Left lobe of liver (tissue), 2 donors: ENCODE results near the gene KSR1. TPM values are rescaled to one million over a fixed set of nuclear protein-coding genes. Genes with fewer than 3 reads are reported as not detected.
A peak's percentile ranks its signal among the peaks of the same experiment; 100 is the strongest.
"Not testable (repeated sequence)": the region's sequence is repeated elsewhere in the genome, so short reads cannot be mapped to it uniquely, and the experiment has no call there.

ENCODE experiments used
- ATAC-seq: fragments of 200-7000 bp; cut with Tn5 transposase; one replicate; pipeline ENCODE4 v1.9.1; 2020; ENCODE audit warnings: mild to moderate bottlenecking, moderate library complexity
- DNase-seq: peaks from one replicate; pipeline ENCODE4 v3.0.0-alpha.2; 2020; ENCODE audit warnings: low spot score
- total RNA-seq: library from RNA; stranded (reverse); gene quantifications from one replicate; pipeline ENCODE4 v1.2.1, GENCODE V29; 2021
- donor health status: DM: no; HTN: no; CAD: no; lungs with moderate emphysema.
- donor health status: DM: no; HTN: yes; CAD: no.

The KSR1 gene
- total RNA-seq, 1 donor from 2014 or later = 11.4 TPM

DNA sequence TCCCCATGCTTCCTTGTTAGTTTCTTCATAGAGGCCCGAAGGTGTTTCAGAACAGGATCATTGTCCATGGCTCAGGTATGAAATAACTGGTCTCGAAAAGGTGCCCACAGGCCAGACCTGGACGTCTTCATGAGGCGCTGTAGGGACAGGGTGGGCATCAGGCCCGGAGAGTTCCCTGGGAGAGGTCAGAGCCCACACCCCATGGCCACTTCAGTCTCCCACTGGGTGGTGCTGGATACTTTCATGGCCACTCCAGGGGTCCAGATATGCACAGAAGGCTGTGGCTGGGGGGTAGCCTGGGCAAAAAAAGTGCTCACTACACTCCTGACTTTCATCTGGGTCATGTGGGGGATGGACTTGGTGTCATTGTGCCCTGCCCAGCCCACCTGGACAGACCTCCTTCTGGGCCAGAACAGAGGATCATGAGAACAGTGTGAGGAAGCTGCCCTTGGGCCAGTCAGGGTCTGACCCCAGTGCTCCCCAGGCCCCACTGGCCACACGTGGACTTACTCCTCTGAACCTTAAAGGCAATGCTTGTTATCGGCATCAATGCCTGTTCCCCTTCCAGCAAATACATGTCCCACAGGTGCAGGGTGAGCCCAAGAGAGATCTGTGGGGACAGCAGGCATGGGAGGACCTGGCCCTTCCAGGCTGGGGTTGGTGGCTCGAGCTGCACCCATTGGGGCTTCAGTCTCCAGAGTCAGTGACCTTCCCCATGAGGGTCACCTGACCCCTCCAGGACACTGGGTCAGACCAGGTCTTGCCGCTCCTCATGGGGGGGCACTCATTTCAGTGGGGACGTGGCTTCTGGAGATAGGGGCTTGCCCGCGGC lies 211.6 kb downstream of the KSR1 start:
- DNase-seq = peak; percentile 35
- ATAC-seq = no peak

GRCh38 chr17:27668488-27668823 lies 212.2 kb downstream of the KSR1 start:
- DNase-seq = peak; percentile 33

GRCh38 chr17:27669136-27669535 lies 212.9 kb downstream of the KSR1 start:
- no peak for ATAC-seq

More at GRCh38 chr17:27668488-27668823, 212.2 kb downstream of the KSR1 start:
- ATAC-seq = no peak

DNA sequence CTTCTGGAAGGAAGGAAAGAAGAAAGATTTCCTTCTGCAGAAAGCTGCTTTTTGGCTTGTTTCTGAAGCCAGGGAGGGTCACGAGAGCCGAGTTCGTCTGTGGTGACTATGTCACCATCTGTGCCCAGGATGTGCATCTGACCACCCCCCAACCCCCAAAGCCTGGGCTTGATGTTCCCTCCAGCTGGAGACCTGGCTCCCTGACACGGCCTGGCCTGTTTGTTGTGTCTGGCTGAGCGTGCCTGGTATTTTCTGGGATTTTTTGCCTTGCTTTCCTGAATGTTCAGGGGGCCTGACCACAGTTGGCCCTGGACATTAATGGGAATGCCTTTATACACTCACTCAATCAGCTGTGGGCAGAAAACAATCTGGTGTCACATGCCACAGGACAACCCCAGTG lies 213.6 kb downstream of the KSR1 start:
- ATAC-seq (no peak), DNase-seq (peak; percentile 35)

More at GRCh38 chr17:27669136-27669535, 212.9 kb downstream of the KSR1 start:
- no peak for DNase-seq

GRCh38 chr17:27670791-27671590 lies 214.7 kb downstream of the KSR1 start:
- ATAC-seq (no peak), DNase-seq (peak; percentile 31)

- DNase-seq = peak; percentile 30
- no peak for ATAC-seq
Measured at GRCh38 chr17:27671591-27671910, 215.3 kb downstream of the KSR1 start.

DNA sequence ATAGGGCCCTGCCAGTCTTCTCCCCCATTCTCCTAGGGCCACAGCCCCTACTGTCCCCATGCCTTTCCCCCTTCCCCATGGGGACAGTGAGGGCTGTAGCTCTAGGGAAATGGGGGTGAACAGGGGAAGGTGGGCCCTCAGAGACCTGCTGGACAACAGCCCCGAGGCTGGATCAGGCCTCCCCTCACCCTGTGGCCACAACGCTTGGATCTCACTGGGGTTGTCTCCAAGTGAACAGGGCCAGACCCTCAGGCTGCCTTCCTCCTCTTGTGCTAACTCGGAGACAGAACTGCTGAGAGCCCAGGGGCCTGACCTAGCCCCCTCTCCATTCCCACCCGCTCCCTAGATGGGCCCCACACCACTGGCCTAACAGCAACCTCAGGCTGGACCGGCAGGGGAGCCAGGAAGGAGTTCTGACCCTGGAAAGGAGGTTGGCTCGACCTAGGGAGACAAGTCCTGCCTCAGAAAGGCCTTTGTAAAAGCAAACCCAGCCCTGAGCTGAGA lies 215.8 kb downstream of the KSR1 start:
- DNase-seq = peak; percentile 19
- not testable (repeated sequence) for ATAC-seq

- peak; percentile 26 for DNase-seq
- ATAC-seq = no peak
Measured at GRCh38 chr17:27674335-27674734, 218.1 kb downstream of the KSR1 start.

Other genes with a start within 250 kb of the KSR1 start
- 37.5 TPM for gene WSB1, start 162.3 kb upstream of the KSR1 start, total RNA-seq
- 12.0 TPM for gene LGALS9, start 174.7 kb downstream of the KSR1 start, total RNA-seq